ENCODE results near the gene SHANK2.

The SHANK2 gene

GRCh38 chr11:71218789-71219499, 33.4 kb downstream of the SHANK2 start:
- no peak for DNase-seq

- DNase-seq = no peak
Observed at GRCh38 chr11:71215425-71215965, 36.9 kb downstream of the SHANK2 start.

GRCh38 chr11:71214553-71215424, 37.6 kb downstream of the SHANK2 start:
- DNase-seq = no peak

GRCh38 chr11:71213696-71214552, 38.5 kb downstream of the SHANK2 start:
- no peak for DNase-seq

- peak; percentile 80 for DNase-seq
Observed at GRCh38 chr11:71212871-71213559, 39.4 kb downstream of the SHANK2 start.

- no peak for DNase-seq
Observed at GRCh38 chr11:71211631-71212030, 40.7 kb downstream of the SHANK2 start.

GRCh38 chr11:71210861-71211260, 41.5 kb downstream of the SHANK2 start:
- no peak for DNase-seq

GRCh38 chr11:71209656-71210055, 42.7 kb downstream of the SHANK2 start:
- DNase-seq = no peak

GRCh38 chr11:71209181-71209580, 43.2 kb downstream of the SHANK2 start:
- no peak for DNase-seq

- no peak for DNase-seq
Observed at GRCh38 chr11:71208011-71208774, 44.2 kb downstream of the SHANK2 start.

- DNase-seq = no peak
Observed at GRCh38 chr11:71207563-71207962, 44.8 kb downstream of the SHANK2 start.

- DNase-seq = peak; percentile 74
Observed at GRCh38 chr11:71206186-71206585, 46.2 kb downstream of the SHANK2 start.

- no peak for DNase-seq
Observed at GRCh38 chr11:71204748-71205664, 47.4 kb downstream of the SHANK2 start.

- no peak for DNase-seq
Observed at GRCh38 chr11:71204294-71204693, 48.1 kb downstream of the SHANK2 start.

- no peak for DNase-seq
Observed at GRCh38 chr11:71203681-71204080, 48.7 kb downstream of the SHANK2 start.

GRCh38 chr11:71202966-71203365, 49.4 kb downstream of the SHANK2 start:
- no peak for DNase-seq

GRCh38 chr11:71202598-71202944, 49.8 kb downstream of the SHANK2 start:
- no peak for DNase-seq

Measured in right hindlimb (tissue), 1 donor.